ENCODE results near the gene TP53I11. TPM values are rescaled to one million over a fixed set of nuclear protein-coding genes. Genes with fewer than 3 reads are reported as not detected.

TP53I11 gene
- total and polyA plus RNA-seq, 9 of the 15 experiments (the other 6 are each of a cell fraction or from before 2014, with no cell fraction given), result 0.14 to 2.5 (median 1.2) TPM; not detected in 2

DNA sequence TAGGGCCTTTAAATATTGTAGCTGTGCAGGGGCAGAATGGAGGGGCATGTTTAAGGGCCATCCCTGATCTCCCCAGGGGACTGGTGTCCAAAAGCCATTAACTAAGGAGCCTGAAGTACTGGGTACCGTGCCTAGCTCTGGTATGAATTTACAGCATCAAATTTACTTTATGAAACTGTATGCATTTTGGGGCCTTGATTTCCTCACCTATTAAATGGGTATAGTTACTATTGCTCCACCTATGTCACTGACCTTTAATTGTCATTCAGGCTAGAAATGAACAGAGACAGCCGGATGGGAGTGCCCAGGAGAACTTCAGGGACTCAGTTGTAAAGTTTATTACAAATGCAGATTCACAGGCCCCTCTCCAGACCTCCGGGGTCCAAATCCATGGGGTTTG lies 11.8 kb upstream of the TP53I11 start:
- no peak for DNase-seq (ENCODE audit: extremely low read depth in 1 of 4, low spot score in 3 of 4)
- Histone ChIP-seq H3K9me1 (ENCODE audit: control insufficient read depth, insufficient read depth, low read length) (no peaks in the 10 kb centered on the region), H3K4me2 (ENCODE audit: insufficient read depth, low read length) (no peak overlapping the region), H4K20me1 (replicated peaks; ENCODE audit: control insufficient read depth, insufficient read depth, low read length) (no peaks in the 10 kb centered on the region; the same call in none of the 2 replicates), H3K27me3 (ENCODE audit: control insufficient read depth in 2 of 2, insufficient read depth in 2 of 2, low read length in 2 of 2) (peaks cover 0 to 20% of the 10 kb centered on the region in 2 experiments; a peak in 2 of 5 replicates), H3K79me2 (ENCODE audit: control insufficient read depth, insufficient read depth, low read length) (no peaks in the 10 kb centered on the region), H3K27ac (ENCODE audit: extremely low read depth, low read depth, low read length) (no peak overlapping the region), H2AFZ (ENCODE audit: low read depth, low read length) (no peak overlapping the region), H3K9me3 (replicated peaks; ENCODE audit: control insufficient read depth, insufficient read depth, low read depth, low read length) (no peaks in the 10 kb centered on the region), H3K4me3 (no peak overlapping the region), H3K4me1 (replicated peaks in 1 of 2; ENCODE audit: control insufficient read depth in 2 of 2, insufficient read depth in 2 of 2, low read length in 2 of 2) (no peaks in the 10 kb centered on the region; a peak in 1 of 5 replicates), H3K9ac (ENCODE audit: insufficient read depth in 1 of 2, low read depth in 2 of 2, low read length in 2 of 2) (no peak overlapping the region), H3K36me3 (ENCODE audit: control insufficient read depth, insufficient read depth, low read length) (no peaks in the 10 kb centered on the region)
- ChIA-PET POLR2A (interaction anchor here (0.6 to 0.7 kb wide), 2 partner anchors 84 to 1130 kb away, joined by 3 to 4 read pairs; no protein-coding TSS in a partner anchor), CTCF (ENCODE audit: low intra/inter-chr PET ratio) (no interaction called here)
- in situ Hi-C loops (cut with MboI), result no loop called here
- FAIRE-seq, result no peak
- no peak for ATAC-seq
- intact Hi-C loops (cut with micrococcal nuclease), result no loop called here
- WGBS (ENCODE audit: insufficient coverage, low coverage, missing lambda C conversion rate), result 2% methylated on average over 3 of the region's 3 CpGs
- no TSS peak for BruUV-seq (replicated peaks)
- TF ChIP-seq RBM25 (IDR thresholded peaks at IDR 0.05; ENCODE audit: low read depth, low read length, severe bottlenecking), result peak; percentile 79
- no peak for TF ChIP-seq ZFP1 (CRISPR knock-in tag; IDR thresholded peaks at IDR 0.05)
- peak; percentile 36; the same call in 1 of the 2 replicates for TF ChIP-seq ADNP (tag; IDR thresholded peaks at IDR 0.05)
- TF ChIP-seq, protein P1, sequence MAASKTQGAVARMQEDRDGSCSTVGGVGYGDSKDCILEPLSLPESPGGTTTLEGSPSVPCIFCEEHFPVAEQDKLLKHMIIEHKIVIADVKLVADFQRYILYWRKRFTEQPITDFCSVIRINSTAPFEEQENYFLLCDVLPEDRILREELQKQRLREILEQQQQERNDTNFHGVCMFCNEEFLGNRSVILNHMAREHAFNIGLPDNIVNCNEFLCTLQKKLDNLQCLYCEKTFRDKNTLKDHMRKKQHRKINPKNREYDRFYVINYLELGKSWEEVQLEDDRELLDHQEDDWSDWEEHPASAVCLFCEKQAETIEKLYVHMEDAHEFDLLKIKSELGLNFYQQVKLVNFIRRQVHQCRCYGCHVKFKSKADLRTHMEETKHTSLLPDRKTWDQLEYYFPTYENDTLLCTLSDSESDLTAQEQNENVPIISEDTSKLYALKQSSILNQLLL (CRISPR knock-in tag; IDR thresholded peaks at IDR 0.05; ENCODE audit: borderline replicate concordance), result no peak
- no peak for TF ChIP-seq FOXJ2 (tag; IDR thresholded peaks at IDR 0.05)
- no peak for TF ChIP-seq BHLHE40 (IDR thresholded peaks at IDR 0.05; ENCODE audit: low read length)
- TF ChIP-seq, protein P2, sequence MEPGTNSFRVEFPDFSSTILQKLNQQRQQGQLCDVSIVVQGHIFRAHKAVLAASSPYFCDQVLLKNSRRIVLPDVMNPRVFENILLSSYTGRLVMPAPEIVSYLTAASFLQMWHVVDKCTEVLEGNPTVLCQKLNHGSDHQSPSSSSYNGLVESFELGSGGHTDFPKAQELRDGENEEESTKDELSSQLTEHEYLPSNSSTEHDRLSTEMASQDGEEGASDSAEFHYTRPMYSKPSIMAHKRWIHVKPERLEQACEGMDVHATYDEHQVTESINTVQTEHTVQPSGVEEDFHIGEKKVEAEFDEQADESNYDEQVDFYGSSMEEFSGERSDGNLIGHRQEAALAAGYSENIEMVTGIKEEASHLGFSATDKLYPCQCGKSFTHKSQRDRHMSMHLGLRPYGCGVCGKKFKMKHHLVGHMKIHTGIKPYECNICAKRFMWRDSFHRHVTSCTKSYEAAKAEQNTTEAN (CRISPR knock-in tag; IDR thresholded peaks at IDR 0.05), result no peak

Measured in K562 (cell line).